GM19397 (cell line): Measurements from ENCODE around the gene HSF5.
"Not testable (repeated sequence)": the region's sequence is repeated elsewhere in the genome, so short reads cannot be mapped to it uniquely, and the experiment has no call there.

Experiments
- ATAC-seq: cut with Tn5 transposase; IDR thresholded peaks from one replicate; pipeline ENCODE4 v1.9.1; 2021; ENCODE audit warnings: mild to moderate bottlenecking, moderate library complexity; ENCODE audit not compliant: unreplicated experiment

HSF5 gene

GRCh38 chr17:58516644-58517377 lies 28.6 kb upstream of the HSF5 start:
- ATAC-seq: no peak

GRCh38 chr17:58515286-58515685 lies 27.1 kb upstream of the HSF5 start:
- no peak for ATAC-seq

- no peak for ATAC-seq
These were observed 26.6 kb upstream of the HSF5 start for GRCh38 chr17:58514770-58515157.

- ATAC-seq: no peak
These were observed 26.0 kb upstream of the HSF5 start, which contains the start of gene MTMR4 for GRCh38 chr17:58513965-58514769. MTMR4 (minus strand) TSS chr17:58514638; CDS start chr17:58514407, 231 bp downstream.

- no peak for ATAC-seq
These were observed 25.2 kb upstream of the HSF5 start for GRCh38 chr17:58513267-58513964.

GRCh38 chr17:58510075-58510474 lies 21.9 kb upstream of the HSF5 start:
- no peak for ATAC-seq

- ATAC-seq: no peak
These were observed 20.3 kb upstream of the HSF5 start for GRCh38 chr17:58508341-58509067.

GRCh38 chr17:58507123-58507634 lies 19.0 kb upstream of the HSF5 start:
- ATAC-seq: no peak

GRCh38 chr17:58506354-58507080 lies 18.3 kb upstream of the HSF5 start:
- ATAC-seq: no peak

GRCh38 chr17:58504826-58505351 lies 16.7 kb upstream of the HSF5 start:
- peak; percentile 84 for ATAC-seq

GRCh38 chr17:58503866-58504265 lies 15.7 kb upstream of the HSF5 start:
- ATAC-seq: no peak

GRCh38 chr17:58503134-58503533 lies 14.9 kb upstream of the HSF5 start:
- ATAC-seq: not testable (repeated sequence)

GRCh38 chr17:58501451-58501850 lies 13.2 kb upstream of the HSF5 start:
- ATAC-seq: no peak

- ATAC-seq: no peak
These were observed 10.1 kb upstream of the HSF5 start for GRCh38 chr17:58498177-58498828.

- ATAC-seq: no peak
These were observed 5.3 kb upstream of the HSF5 start for GRCh38 chr17:58493506-58493905.

- no peak for ATAC-seq
These were observed 4.3 kb upstream of the HSF5 start for GRCh38 chr17:58492238-58493121.

GRCh38 chr17:58491510-58492045 lies 3.4 kb upstream of the HSF5 start:
- ATAC-seq: no peak

GRCh38 chr17:58488428-58488890 lies 251 bp upstream of the HSF5 start:
- no peak for ATAC-seq
